Epithelial cell of proximal tubule (primary cell): Measurements from ENCODE around the gene CYP4B1. TPM values are rescaled to one million over a fixed set of nuclear protein-coding genes. Genes with fewer than 3 reads are reported as not detected.

Source experiments
- DNase-seq: peaks from one replicate; pipeline ENCODE4 v3.0.0-alpha.2; 2011; ENCODE audit warnings: low read depth
- H3K4me3 ChIP-seq: 2 replicates; pipeline ENCODE4 v1.5.1; 2011; ENCODE audit warnings: low read depth, mild to moderate bottlenecking, low read length
- CTCF ChIP-seq: conservative IDR thresholded peaks from 2 replicates; pipeline ENCODE4 v1.5.1; 2012; ENCODE audit warnings: low read depth, mild to moderate bottlenecking, low read length
- total RNA-seq: library from RNA; depleted of rRNA; stranded (reverse); fragments of >200 nt; gene quantifications from 2 replicates; pipeline ENCODE4 v1.2.3, GENCODE V29; 2015

Gene CYP4B1
- total RNA-seq, 1 donor from 2014 or later, result not detected

GRCh38 chr1:46804027-46804889 is 5.4 kb downstream of the CYP4B1 start:
- TF ChIP-seq CTCF, result no peak
- DNase-seq, result no peak

GRCh38 chr1:46804926-46805325 is 6.1 kb downstream of the CYP4B1 start:
- no peak for TF ChIP-seq CTCF
- H3K4me3 ChIP-seq, result no peak overlapping the region
- peak; percentile 61 for DNase-seq

More at GRCh38 chr1:46804027-46804889, 5.4 kb downstream of the CYP4B1 start:
- no peak overlapping the region for H3K4me3 ChIP-seq

- H3K4me3 ChIP-seq, result no peak overlapping the region
- no peak for TF ChIP-seq CTCF
- no peak for DNase-seq
Measured at GRCh38 chr1:46805755-46806154, 6.9 kb downstream of the CYP4B1 start.

GRCh38 chr1:46806196-46807020 is 7.6 kb downstream of the CYP4B1 start:
- no peak overlapping the region for H3K4me3 ChIP-seq
- DNase-seq, result peak; percentile 55
- TF ChIP-seq CTCF, result no peak

GRCh38 chr1:46807046-46807972 is 8.5 kb downstream of the CYP4B1 start:
- no peak overlapping the region for H3K4me3 ChIP-seq
- TF ChIP-seq CTCF, result no peak
- DNase-seq, result no peak

GRCh38 chr1:46809071-46809470 is 10.2 kb downstream of the CYP4B1 start:
- no peak for TF ChIP-seq CTCF

More at GRCh38 chr1:46809071-46809470, 10.2 kb downstream of the CYP4B1 start:
- DNase-seq, result no peak
- H3K4me3 ChIP-seq, result no peak overlapping the region
